ENCODE data around the gene HID1. TPM values are rescaled to one million over a fixed set of nuclear protein-coding genes. Genes with fewer than 3 reads are reported as not detected.

Gene HID1
- total RNA-seq, 4 donors from 2014 or later, result 80.0 to 148 (median 124) TPM

- peaks cover 4 to 25% (median 18%) of the 10 kb centered on the region in 4 donors for H3K4me1 ChIP-seq
- H3K27me3 ChIP-seq, result peaks cover 0 to 23% of the 10 kb centered on the region in 2 donors
- H3K27ac ChIP-seq, result no peak overlapping the region
- H3K4me3 ChIP-seq, result peak overlapping the region in 3 of 4 donors; percentile 41 to 51 (median 47)
- no peaks in the 10 kb centered on the region for H3K9me3 ChIP-seq
- TF ChIP-seq CTCF (IDR thresholded peaks at IDR 0.05) (peak in 5 of 6 experiments; percentile 55 to 88 (median 86)), POLR2A (IDR thresholded peaks at IDR 0.05) (no peak)
- H3K36me3 ChIP-seq, result no peaks in the 10 kb centered on the region
- peak; percentile 55 to 90 (median 86) for DNase-seq
Measured at GRCh38 chr17:74923538-74924249, 48.9 kb downstream of the HID1 start.

- H3K9me3 ChIP-seq, result no peaks in the 10 kb centered on the region
- H3K27me3 ChIP-seq, result peaks cover 0 to 23% of the 10 kb centered on the region in 2 donors
- TF ChIP-seq CTCF (IDR thresholded peaks at IDR 0.05) (no peak), POLR2A (IDR thresholded peaks at IDR 0.05) (no peak)
- H3K4me3 ChIP-seq, result peak within 1 kb of the TSS; percentile 15 to 51 (median 44)
- DNase-seq, result no peak
- no peaks in the 10 kb centered on the region for H3K36me3 ChIP-seq
- H3K4me1 ChIP-seq, result peaks cover 4 to 25% (median 18%) of the 10 kb centered on the region in 4 donors
- no peak within 1 kb of the TSS for H3K27ac ChIP-seq
Measured at GRCh38 chr17:74922694-74923537, 49.6 kb downstream of the HID1 start, which contains the start of gene USH1G. TSS of gene USH1G (minus strand) at chr17:74923255. CDS start at chr17:74923073, 182 bp downstream.

DNA sequence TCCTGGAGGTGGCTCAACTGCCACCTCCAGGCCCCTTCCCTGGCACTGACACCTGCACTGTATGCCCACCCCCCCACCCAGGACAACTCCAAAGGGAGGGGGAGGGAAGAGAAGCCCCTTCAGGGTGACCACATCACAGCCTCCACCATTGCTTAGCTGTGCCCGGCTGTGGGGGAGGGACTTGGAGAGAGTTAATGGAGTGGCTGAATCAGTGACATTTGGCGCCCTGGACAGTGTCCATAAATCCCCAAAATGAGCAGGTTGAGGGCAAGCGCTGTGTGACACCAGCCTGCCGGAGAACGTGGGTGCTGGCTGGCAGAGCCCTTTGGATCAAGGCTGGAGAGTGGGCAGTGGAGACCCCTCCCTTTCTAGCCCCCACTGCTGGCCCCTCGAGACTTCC, 50.4 kb downstream of the HID1 start:
- Histone ChIP-seq H3K9me3 (no peaks in the 10 kb centered on the region), H3K4me3 (peak overlapping the region in 1 of 4 donors; percentile 47), H3K4me1 (peaks cover 4 to 25% (median 18%) of the 10 kb centered on the region in 4 donors), H3K27me3 (peaks cover 0 to 23% of the 10 kb centered on the region in 2 donors), H3K27ac (no peak overlapping the region), H3K36me3 (no peaks in the 10 kb centered on the region)
- DNase-seq, result no peak
- TF ChIP-seq POLR2A (IDR thresholded peaks at IDR 0.05), result no peak
- TF ChIP-seq CTCF (IDR thresholded peaks at IDR 0.05), result no peak

- H3K4me1 ChIP-seq, result peaks cover 4 to 25% (median 18%) of the 10 kb centered on the region in 4 donors
- no peaks in the 10 kb centered on the region for H3K9me3 ChIP-seq
- H3K27me3 ChIP-seq, result peaks cover 0 to 23% of the 10 kb centered on the region in 2 donors
- no peak for DNase-seq
- TF ChIP-seq CTCF (IDR thresholded peaks at IDR 0.05) (no peak), POLR2A (IDR thresholded peaks at IDR 0.05) (no peak)
- no peak overlapping the region for H3K27ac ChIP-seq
- no peaks in the 10 kb centered on the region for H3K36me3 ChIP-seq
- H3K4me3 ChIP-seq, result no peak overlapping the region
Measured at GRCh38 chr17:74921769-74922168, 50.8 kb downstream of the HID1 start.

GRCh38 chr17:74921026-74921681, 51.4 kb downstream of the HID1 start:
- Histone ChIP-seq H3K9me3 (no peaks in the 10 kb centered on the region), H3K27ac (no peak overlapping the region), H3K27me3 (peaks cover 0 to 23% of the 10 kb centered on the region in 2 donors), H3K36me3 (no peaks in the 10 kb centered on the region), H3K4me1 (peaks cover 4 to 25% (median 18%) of the 10 kb centered on the region in 4 donors), H3K4me3 (no peak overlapping the region)
- DNase-seq, result no peak
- no peak for TF ChIP-seq POLR2A (IDR thresholded peaks at IDR 0.05)
- TF ChIP-seq CTCF (IDR thresholded peaks at IDR 0.05), result no peak
